Coronary artery (tissue), 2 donors: Measurements from ENCODE around the gene ATP13A2.

Experiments used
- DNase-seq: peaks from one replicate; pipeline ENCODE4 v3.0.0-alpha.2; 2017; ENCODE audit warnings: low spot score
- H3K27ac ChIP-seq, 2 donors: fragments of 200-600 bp; sonication (generic); one replicate each; pipeline ENCODE4 v1.5.1; 2016 to 2019
- H3K4me3 ChIP-seq: fragments of 200-600 bp; sonication (generic); 2 replicates; pipeline ENCODE4 v1.5.1; 2016; ENCODE audit warnings: mild to moderate bottlenecking, moderate library complexity
- TF ChIP-seq, protein P1 (sequence below): fragments of 200-600 bp; sonication (generic); IDR thresholded peaks from one replicate; pipeline ENCODE4 v1.5.1; 2019; ENCODE audit warnings: antibody characterized with exemption

ATP13A2 gene

GRCh38 chr1:17055801-17056200 is 44.1 kb upstream of the ATP13A2 start:
- no peak for DNase-seq
- no peak overlapping the region for H3K27ac ChIP-seq
- TF ChIP-seq, protein P1, sequence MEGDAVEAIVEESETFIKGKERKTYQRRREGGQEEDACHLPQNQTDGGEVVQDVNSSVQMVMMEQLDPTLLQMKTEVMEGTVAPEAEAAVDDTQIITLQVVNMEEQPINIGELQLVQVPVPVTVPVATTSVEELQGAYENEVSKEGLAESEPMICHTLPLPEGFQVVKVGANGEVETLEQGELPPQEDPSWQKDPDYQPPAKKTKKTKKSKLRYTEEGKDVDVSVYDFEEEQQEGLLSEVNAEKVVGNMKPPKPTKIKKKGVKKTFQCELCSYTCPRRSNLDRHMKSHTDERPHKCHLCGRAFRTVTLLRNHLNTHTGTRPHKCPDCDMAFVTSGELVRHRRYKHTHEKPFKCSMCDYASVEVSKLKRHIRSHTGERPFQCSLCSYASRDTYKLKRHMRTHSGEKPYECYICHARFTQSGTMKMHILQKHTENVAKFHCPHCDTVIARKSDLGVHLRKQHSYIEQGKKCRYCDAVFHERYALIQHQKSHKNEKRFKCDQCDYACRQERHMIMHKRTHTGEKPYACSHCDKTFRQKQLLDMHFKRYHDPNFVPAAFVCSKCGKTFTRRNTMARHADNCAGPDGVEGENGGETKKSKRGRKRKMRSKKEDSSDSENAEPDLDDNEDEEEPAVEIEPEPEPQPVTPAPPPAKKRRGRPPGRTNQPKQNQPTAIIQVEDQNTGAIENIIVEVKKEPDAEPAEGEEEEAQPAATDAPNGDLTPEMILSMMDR, result no peak
- no peak overlapping the region for H3K4me3 ChIP-seq

DNA sequence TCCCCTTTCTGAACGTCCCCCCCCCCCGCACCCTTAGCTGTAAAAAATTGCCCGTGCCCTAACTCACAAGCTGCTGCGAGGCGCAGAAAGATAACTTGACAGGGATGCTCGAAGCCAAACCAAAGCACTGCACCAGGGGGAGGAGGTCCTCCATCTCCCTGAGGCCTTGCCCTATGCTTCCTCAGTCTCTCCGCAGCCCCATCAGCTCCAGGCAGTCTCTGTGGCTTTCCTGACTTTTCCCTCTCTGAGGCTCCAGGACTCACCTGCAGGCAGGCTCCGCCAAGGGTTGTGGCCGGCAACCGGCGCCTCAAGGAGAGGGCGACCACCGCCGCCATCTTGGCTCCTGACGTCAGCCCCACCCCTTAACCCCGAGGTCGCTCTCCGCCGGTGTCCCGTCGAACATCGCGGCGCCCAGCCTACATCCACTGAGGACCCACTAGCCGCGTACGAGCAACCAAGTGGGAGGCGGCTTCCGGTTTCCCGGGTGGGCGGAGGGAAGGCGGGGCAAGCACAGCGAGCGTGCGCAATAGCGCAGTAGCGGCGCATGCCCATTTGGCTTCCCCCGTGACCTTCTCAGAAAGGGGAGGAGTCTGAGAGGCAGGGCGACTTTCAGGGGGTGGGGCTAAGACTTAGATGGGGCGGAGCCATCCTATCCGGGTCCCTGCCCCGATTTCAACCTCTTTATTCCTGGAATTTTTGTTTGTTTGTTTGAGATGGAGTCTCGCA is 42.1 kb upstream of the ATP13A2 start, which contains the start of gene SDHB:
Gene SDHB (minus strand): TSS at position 348 of the 726 bp plus-strand sequence. CDS start 13 bp downstream, at position 335.
- peak; percentile 99 for DNase-seq
- TF ChIP-seq, protein P1, result no peak
- Histone ChIP-seq H3K4me3 (peak within 1 kb of the TSS; percentile 86), H3K27ac (peak within 1 kb of the TSS; percentile 90 to 93)

DNA sequence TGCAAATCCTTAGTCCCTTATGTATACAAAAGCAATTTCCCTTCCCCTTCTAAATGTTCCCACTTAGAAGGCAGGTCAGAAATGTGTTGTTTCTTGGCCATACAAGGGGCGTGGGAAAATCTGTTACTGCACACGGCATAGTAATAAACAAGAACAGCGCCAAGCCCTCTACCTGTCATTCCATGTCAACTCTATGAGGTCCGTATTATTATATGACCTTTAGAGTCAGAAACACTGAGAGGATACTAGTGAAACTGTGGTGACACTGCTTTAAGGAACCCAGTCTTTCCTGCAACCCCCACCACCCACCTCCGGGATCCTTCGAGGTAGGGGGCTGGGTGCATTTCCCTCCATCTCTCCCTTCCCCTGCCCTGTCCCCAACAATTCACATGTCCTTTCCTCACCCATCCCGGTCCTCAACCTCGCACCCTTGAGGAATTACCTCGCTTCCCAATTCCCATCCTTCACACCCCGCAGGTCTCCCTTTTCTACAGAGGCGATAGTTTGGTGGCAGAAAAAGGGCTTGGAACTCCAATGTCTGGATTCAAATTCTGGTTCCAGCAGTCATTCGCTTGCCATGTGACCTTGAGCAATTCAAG is 41.5 kb upstream of the ATP13A2 start:
- DNase-seq, result no peak
- TF ChIP-seq, protein P1, result no peak
- H3K27ac ChIP-seq, result peak overlapping the region; percentile 90 to 93
- peak overlapping the region; percentile 86 for H3K4me3 ChIP-seq

- no peak overlapping the region for H3K27ac ChIP-seq
- no peak for DNase-seq
- TF ChIP-seq, protein P1, result no peak
- H3K4me3 ChIP-seq, result peak overlapping the region; percentile 86
Observed at GRCh38 chr1:17052641-17053040, 40.9 kb upstream of the ATP13A2 start.

GRCh38 chr1:17052038-17052437 is 40.3 kb upstream of the ATP13A2 start:
- H3K4me3 ChIP-seq, result no peak overlapping the region
- TF ChIP-seq, protein P1, result no peak
- DNase-seq, result no peak
- no peak overlapping the region for H3K27ac ChIP-seq

GRCh38 chr1:17047924-17048323 is 36.2 kb upstream of the ATP13A2 start:
- H3K27ac ChIP-seq, result no peak overlapping the region
- TF ChIP-seq, protein P1, result no peak

DNA sequence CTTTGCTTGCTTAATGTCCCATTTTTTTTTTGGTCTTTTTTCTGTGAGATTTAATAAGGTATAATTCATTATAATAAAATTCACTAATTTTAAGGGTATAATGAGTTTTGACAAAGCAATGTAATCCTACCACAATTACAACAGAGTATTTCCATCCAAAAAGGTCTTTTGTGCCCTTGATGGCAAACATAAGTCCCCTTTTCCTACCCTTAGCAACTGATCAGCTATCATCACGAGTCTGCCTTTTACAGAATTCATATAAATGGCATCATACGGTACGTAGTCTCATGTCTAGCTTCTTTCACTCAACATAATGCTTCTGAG is 34.6 kb upstream of the ATP13A2 start:
- no peak overlapping the region for H3K4me3 ChIP-seq
- H3K27ac ChIP-seq, result no peak overlapping the region
- TF ChIP-seq, protein P1, result no peak
- DNase-seq, result no peak

More at GRCh38 chr1:17047924-17048323, 36.2 kb upstream of the ATP13A2 start:
- H3K4me3 ChIP-seq, result no peak overlapping the region
- DNase-seq, result no peak
